Stimulated activated naive CD4-positive, alpha-beta T cell (primary cell): ENCODE measurements around the gene CAMK2B.
"Not testable (repeated sequence)": the region's sequence is repeated elsewhere in the genome, so short reads cannot be mapped to it uniquely, and the experiment has no call there.

Experiments
- DNase-seq, 6 experiments: peaks; one replicate each; lab custom pipeline; 2025; lab: John Stamatoyannopoulos, UW

Gene CAMK2B

GRCh38 chr7:44216521-44217222 is 108.7 kb downstream of the CAMK2B start:
- DNase-seq: no peak

- DNase-seq: no peak
Measured at GRCh38 chr7:44216019-44216418, 109.4 kb downstream of the CAMK2B start.

- DNase-seq: no peak
Measured at GRCh38 chr7:44215531-44215930, 109.9 kb downstream of the CAMK2B start.

GRCh38 chr7:44213877-44214388 is 111.5 kb downstream of the CAMK2B start:
- DNase-seq: no peak

GRCh38 chr7:44213206-44213876 is 112.1 kb downstream of the CAMK2B start:
- DNase-seq: no peak

- DNase-seq: no peak
Measured at GRCh38 chr7:44212581-44213184, 112.7 kb downstream of the CAMK2B start.

GRCh38 chr7:44212018-44212417 is 113.4 kb downstream of the CAMK2B start:
- DNase-seq: no peak

GRCh38 chr7:44211126-44211675 is 114.2 kb downstream of the CAMK2B start:
- no peak for DNase-seq

GRCh38 chr7:44210107-44210506 is 115.3 kb downstream of the CAMK2B start:
- DNase-seq: no peak

GRCh38 chr7:44208085-44208484 is 117.3 kb downstream of the CAMK2B start:
- DNase-seq: no peak

GRCh38 chr7:44206008-44206407 is 119.4 kb downstream of the CAMK2B start:
- DNase-seq: no peak

- no peak for DNase-seq
Measured at GRCh38 chr7:44201813-44202212, 123.6 kb downstream of the CAMK2B start.

GRCh38 chr7:44200699-44201461 is 124.5 kb downstream of the CAMK2B start, which contains the start of gene YKT6:
TSS of gene YKT6 (plus strand) at chr7:44200978. CDS start at chr7:44201136, 158 bp downstream.
- peak; percentile 83 to 95 (median 92) for DNase-seq

- not testable (repeated sequence) for DNase-seq
Measured at GRCh38 chr7:44200163-44200562, 125.2 kb downstream of the CAMK2B start.

- no peak for DNase-seq
Measured at GRCh38 chr7:44197474-44197873, 127.9 kb downstream of the CAMK2B start.

- peak in 3 of 6 experiments; percentile 2 to 15 (median 3) for DNase-seq
Measured at GRCh38 chr7:44196450-44196872, 128.9 kb downstream of the CAMK2B start.

GRCh38 chr7:44195889-44196288 is 129.5 kb downstream of the CAMK2B start:
- no peak for DNase-seq

- DNase-seq: no peak
Measured at GRCh38 chr7:44194562-44195145, 130.7 kb downstream of the CAMK2B start.

GRCh38 chr7:44194069-44194468 is 131.3 kb downstream of the CAMK2B start:
- DNase-seq: no peak

- no peak for DNase-seq
Measured at GRCh38 chr7:44193011-44193802, 132.2 kb downstream of the CAMK2B start.
